Measurements from ENCODE around the gene FLT3. TPM values are rescaled to one million over a fixed set of nuclear protein-coding genes. Genes with fewer than 3 reads are reported as not detected.

The FLT3 gene
- polyA plus RNA-seq, 3 donors, result 2.1 to 5.3 (median 3.7) TPM

GRCh38 chr13:27962128-27962841, 138.1 kb downstream of the FLT3 start:
- no peak for DNase-seq
- H3K4me2 ChIP-seq (replicated peaks; ENCODE audit: extremely low read depth, low read length, poor library complexity, severe bottlenecking), result no peak overlapping the region
- WGBS (ENCODE audit: insufficient coverage), result 57% methylated on average over 2 of the region's 6 CpGs
- no peaks in the 10 kb centered on the region for H3K79me2 ChIP-seq (ENCODE audit: insufficient read depth, low read length)
- Mint-ChIP-seq H3K9me3 (peaks cover 0 to 31% (median 9%) of the 10 kb centered on the region in 7 donors), H3K4me3 (peak overlapping the region in 1 of 2 donors; percentile 67), H3K36me3 (peaks cover 0 to 5% of the 10 kb centered on the region in 2 donors), H3K4me1 (peaks cover 27% of the 10 kb centered on the region), H3K27ac (peak overlapping the region in 1 of 7 donors; percentile 24), H3K27me3 (ENCODE audit: low read depth in 3 of 3) (peaks cover 95 to 100% (median 97%) of the 10 kb centered on the region in 3 donors)
- H3K36me3 ChIP-seq (replicated peaks in 1 of 2; ENCODE audit: control insufficient read depth in 1 of 2, insufficient read depth in 2 of 2, low read length in 2 of 2), result no peaks in the 10 kb centered on the region
- H3K9ac ChIP-seq (ENCODE audit: insufficient read depth, low read length, poor library complexity, severe bottlenecking), result no peak overlapping the region
- peaks cover 75 to 99% of the 10 kb centered on the region in 2 donors for H3K27me3 ChIP-seq (ENCODE audit: control insufficient read depth in 2 of 2, insufficient read depth in 2 of 2, low read length in 2 of 2)
- H3K4me1 ChIP-seq (ENCODE audit: control insufficient read depth in 1 of 2, insufficient read depth in 2 of 2, low read length in 2 of 2), result peaks cover 13 to 19% of the 10 kb centered on the region in 2 donors
- H3K9me3 ChIP-seq (replicated peaks in 1 of 2; ENCODE audit: control insufficient read depth in 1 of 2, insufficient read depth in 1 of 2, low read length in 2 of 2), result peaks cover 0 to 52% of the 10 kb centered on the region in 2 donors
- no peak overlapping the region for H3K27ac ChIP-seq (ENCODE audit: low read depth in 1 of 2, low read length in 2 of 2)
- H3K4me3 ChIP-seq (replicated peaks in 1 of 3; ENCODE audit: low read depth in 2 of 3, low read length in 3 of 3), result no peak overlapping the region
- H4K20me1 ChIP-seq (ENCODE audit: insufficient read depth, low read length), result no peaks in the 10 kb centered on the region
- intact Hi-C loops (cut with micrococcal nuclease), result no loop called here
- no peak for TF ChIP-seq CTCF (IDR thresholded peaks at IDR 0.05)
- H2AFZ ChIP-seq (ENCODE audit: insufficient read depth, low read depth, low read length, poor library complexity, severe bottlenecking), result no peak overlapping the region

GRCh38 chr13:27961227-27962085, 138.9 kb downstream of the FLT3 start:
- no peaks in the 10 kb centered on the region for H3K79me2 ChIP-seq (ENCODE audit: insufficient read depth, low read length)
- H3K9ac ChIP-seq (ENCODE audit: insufficient read depth, low read length, poor library complexity, severe bottlenecking), result no peak overlapping the region
- peaks cover 74 to 99% of the 10 kb centered on the region in 2 donors for H3K27me3 ChIP-seq (ENCODE audit: control insufficient read depth in 2 of 2, insufficient read depth in 2 of 2, low read length in 2 of 2)
- H2AFZ ChIP-seq (ENCODE audit: insufficient read depth, low read depth, low read length, poor library complexity, severe bottlenecking), result peak overlapping the region; percentile 67
- peak overlapping the region; percentile 73 for H3K4me2 ChIP-seq (replicated peaks; ENCODE audit: extremely low read depth, low read length, poor library complexity, severe bottlenecking)
- no peak for DNase-seq
- peak overlapping the region in 2 of 3 experiments; percentile 3 to 68 for H3K4me3 ChIP-seq (replicated peaks in 1 of 3; ENCODE audit: low read depth in 2 of 3, low read length in 3 of 3)
- H3K27ac ChIP-seq (ENCODE audit: low read depth in 1 of 2, low read length in 2 of 2), result no peak overlapping the region
- Mint-ChIP-seq H3K4me1 (peaks cover 23% of the 10 kb centered on the region), H3K27me3 (ENCODE audit: low read depth in 3 of 3) (peaks cover 94 to 99% (median 96%) of the 10 kb centered on the region in 3 donors), H3K9me3 (peaks cover 0 to 29% (median 9%) of the 10 kb centered on the region in 7 donors), H3K27ac (no peak overlapping the region), H3K4me3 (peak overlapping the region; percentile 48 to 67), H3K36me3 (peaks cover 0 to 5% of the 10 kb centered on the region in 2 donors)
- peaks cover 0 to 47% of the 10 kb centered on the region in 2 donors for H3K9me3 ChIP-seq (replicated peaks in 1 of 2; ENCODE audit: control insufficient read depth in 1 of 2, insufficient read depth in 1 of 2, low read length in 2 of 2)
- no peaks in the 10 kb centered on the region for H3K36me3 ChIP-seq (replicated peaks in 1 of 2; ENCODE audit: control insufficient read depth in 1 of 2, insufficient read depth in 2 of 2, low read length in 2 of 2)
- intact Hi-C loops (cut with micrococcal nuclease), result no loop called here
- no peak for TF ChIP-seq CTCF (IDR thresholded peaks at IDR 0.05)
- 4% methylated on average over 12 of the region's 25 CpGs for WGBS (ENCODE audit: insufficient coverage)
- H4K20me1 ChIP-seq (ENCODE audit: insufficient read depth, low read length), result no peaks in the 10 kb centered on the region
- H3K4me1 ChIP-seq (ENCODE audit: control insufficient read depth in 1 of 2, insufficient read depth in 2 of 2, low read length in 2 of 2), result peaks cover 13 to 19% of the 10 kb centered on the region in 2 donors
